GM12878 (cell line): ENCODE measurements around the gene OR6N2. TPM values are rescaled to one million over a fixed set of nuclear protein-coding genes. Genes with fewer than 3 reads are reported as not detected.

ENCODE experiments used
- ATAC-seq: fragments of 200-7000 bp; cut with Tn5 transposase; 3 replicates; pipeline ENCODE4 v1.9.1; 2020; ENCODE audit warnings: mild to moderate bottlenecking, moderate library complexity
- BruUV-seq: library from RNA; stranded (reverse); fragments of 400-500 nt; replicated peaks from 2 replicates; lab custom pipeline; 2021; lab: Mats Ljungman, UMichigan
- CTCF ChIA-PET: fragments of 300-600 bp; sonication (Branson Sonifier 250); formaldehyde crosslinking; extraction: SDS; loops from one replicate; lab custom pipeline; 2021; ENCODE audit warnings: inconsistent platforms; lab: Yijun Ruan, JAX
- POLR2A ChIA-PET: fragments of 350-600 bp; formaldehyde crosslinking; extraction: SDS; loops from one replicate; lab custom pipeline; 2021; ENCODE audit warnings: inconsistent platforms; lab: Charles Lee
- RAD21 ChIA-PET: fragments of 300-600 bp; sonication (Branson Sonifier 250); formaldehyde crosslinking; loops from one replicate; lab custom pipeline; 2023; ENCODE audit warnings: antibody characterized with exemption; ENCODE audit not compliant: unreplicated experiment; lab: Charles Lee
- SMC1A ChIA-PET: fragments of 300-600 bp; sonication (Branson Sonifier 250); formaldehyde crosslinking; loops from one replicate; lab custom pipeline; 2023; ENCODE audit not compliant: unreplicated experiment, uncharacterized antibody; lab: Charles Lee
- DNase-seq: peaks from one replicate; pipeline ENCODE4 v3.0.0-alpha.2; 2011; ENCODE audit warnings: low read depth, low spot score
- FAIRE-seq: peaks from 3 replicates; lab custom pipeline; 2011; peaks lifted over from hg19 to GRCh38; lab: Jason Lieb, UNC
- H2AFZ ChIP-seq: 2 replicates; pipeline ENCODE4 v1.6.0; 2011; ENCODE audit warnings: low read depth, low read length, control low read depth; ENCODE audit not compliant: control insufficient read depth
- H3K27ac ChIP-seq: 2 replicates; pipeline ENCODE4 v1.5.1; 2011; ENCODE audit warnings: control low read depth; ENCODE audit not compliant: control insufficient read depth, insufficient read depth
- H3K27me3 ChIP-seq, 2 experiments: replicated peaks in 1 of 2; 2 replicates each; pipeline versions ENCODE4 v1.6.0 to v1.6.1; 2011; ENCODE audit warnings: low read length in 1 of 2; ENCODE audit not compliant: control insufficient read depth in 2 of 2, insufficient read depth in 2 of 2
- H3K36me3 ChIP-seq, 2 experiments: 2 replicates each; pipeline ENCODE4 v1.5.1; 2011; ENCODE audit warnings: low read length in 1 of 2; ENCODE audit not compliant: control insufficient read depth in 2 of 2, insufficient read depth in 2 of 2
- H3K4me1 ChIP-seq: 2 replicates; pipeline ENCODE4 v1.6.1; 2011; ENCODE audit warnings: mild to moderate bottlenecking, low read length, moderate library complexity, mixed read lengths; ENCODE audit not compliant: control insufficient read depth, insufficient read depth
- H3K4me2 ChIP-seq: 2 replicates; pipeline ENCODE4 v1.6.0; 2011; ENCODE audit warnings: control low read depth; ENCODE audit not compliant: control insufficient read depth, insufficient read depth
- H3K4me3 ChIP-seq: fragments of 200-600 bp; sonication (generic); 2 replicates; pipeline ENCODE4 v1.5.1; 2016
- H3K79me2 ChIP-seq: 2 replicates; pipeline ENCODE4 v1.6.0; 2011; ENCODE audit warnings: low read length; ENCODE audit not compliant: control insufficient read depth, insufficient read depth
- H3K9ac ChIP-seq: 2 replicates; pipeline ENCODE4 v1.8.0; 2011; ENCODE audit warnings: low read length, control low read depth, mixed read lengths; ENCODE audit not compliant: control insufficient read depth, insufficient read depth
- H3K9me3 ChIP-seq: replicated peaks from 3 replicates; pipeline ENCODE4 v1.5.1; 2011; ENCODE audit warnings: mild to moderate bottlenecking, low read length; ENCODE audit not compliant: control insufficient read depth, insufficient read depth
- H4K20me1 ChIP-seq: 2 replicates; pipeline ENCODE4 v1.6.0; 2011; ENCODE audit not compliant: control insufficient read depth, insufficient read depth
- CREM ChIP-seq: IDR thresholded peaks from 2 replicates; pipeline ENCODE4 v1.6.1; 2014; ENCODE audit warnings: antibody characterized with exemption, low read depth
- FOXM1 ChIP-seq: IDR thresholded peaks from 2 replicates; pipeline ENCODE4 v1.6.1; 2012; ENCODE audit warnings: low read depth, mild to moderate bottlenecking, inconsistent platforms, low read length, moderate library complexity
- MEF2B ChIP-seq: fragments of 450-650 bp; IDR thresholded peaks from 2 replicates; pipeline ENCODE4 v1.6.1; 2018; ENCODE audit warnings: mild to moderate bottlenecking, moderate library complexity; ENCODE audit not compliant: partially characterized antibody, poor library complexity, severe bottlenecking
- NR2F1 ChIP-seq: fragments of 450-650 bp; conservative IDR thresholded peaks from 2 replicates; pipeline ENCODE4 v1.6.1; 2017; ENCODE audit warnings: mild to moderate bottlenecking
- PML ChIP-seq: IDR thresholded peaks from 2 replicates; pipeline ENCODE4 v1.6.1; 2012; ENCODE audit warnings: low read length, inconsistent platforms
- RAD51 ChIP-seq: fragments of 450-650 bp; IDR thresholded peaks from 2 replicates; pipeline ENCODE4 v1.6.1; 2016; ENCODE audit warnings: moderate library complexity, mild to moderate bottlenecking, inconsistent platforms
- SPI1 ChIP-seq: IDR thresholded peaks from 2 replicates; pipeline ENCODE4 v1.6.1; 2011; ENCODE audit warnings: low read depth, mild to moderate bottlenecking, low read length, moderate library complexity, borderline replicate concordance; ENCODE audit not compliant: insufficient read depth
- TAF1 ChIP-seq: IDR thresholded peaks from 2 replicates; pipeline ENCODE4 v1.6.1; 2011; ENCODE audit warnings: mild to moderate bottlenecking, low read depth, low read length, borderline replicate concordance
- USF2 ChIP-seq: IDR thresholded peaks from 2 replicates; pipeline ENCODE4 v1.6.1; 2011; ENCODE audit warnings: low read depth, low read length, improper control_type of control experiment, borderline replicate concordance
- WGBS: methylation state at CpG from one replicate; pipeline ENCODE4 v1.1.6; 2016; ENCODE audit warnings: low lambda C conversion rate; ENCODE audit not compliant: insufficient replicate concordance, insufficient coverage; ENCODE audit errors: missing lambda C conversion rate; 5-methylcytosine and 5-hydroxymethylcytosine counted together
- in situ Hi-C: fragments of 300-500 bp; cut with MboI; formaldehyde crosslinking; loops from 9 replicates; pipeline ENCODE4 v1.14.3; 2018; ENCODE audit warnings: mixed read lengths
- intact Hi-C: fragments of 100-400 bp; cut with micrococcal nuclease; formaldehyde crosslinking; loops from one replicate; pipeline ENCODE4 v1.14.2; 2022; ENCODE audit not compliant: unreplicated experiment
- polyA plus RNA-seq, 11 experiments: library from polyadenylated mRNA; depleted of rRNA in 4 of 11; unstranded in 6 of 11; stranded (reverse) in 5 of 11; fragments of >200 nt; fragmentation: Nextera tagmentation in 4 of 11; fragmentation: Illumina TruSeq in 1 of 11; extraction: Ambion mirVana in 4 of 11; extraction: Trizol in 1 of 11; gene quantifications; 1 replicate in 1 of 11; 2 replicates in 10 of 11; pipeline versions ENCODE4 v1.2.1 to v1.2.3, GENCODE V29; 2011 to 2016; ENCODE audit warnings: inconsistent platforms in 2 of 11, missing spikeins in 2 of 11, low read depth in 1 of 11
- total RNA-seq, 4 experiments: library from RNA; depleted of rRNA in 3 of 4; stranded (reverse); fragments of >200 nt in 3 of 4; fragmentation: Illumina TruSeq in 1 of 4; extraction: Trizol in 1 of 4; gene quantifications; 2 replicates each; pipeline versions ENCODE4 v1.2.1 to v1.2.3, GENCODE V29; 2013 to 2021

The OR6N2 gene
- total and polyA plus RNA-seq, 10 of the 15 experiments (the other 5 are each of a cell fraction or from before 2014, with no cell fraction given), result not detected

GRCh38 chr1:158810311-158810710, 29.3 kb upstream of the OR6N2 start:
- 12% methylated on average over 4 of the region's 4 CpGs for WGBS
- H3K4me2 ChIP-seq, result no peak overlapping the region
- no peaks in the 10 kb centered on the region for H3K27me3 ChIP-seq
- CTCF ChIA-PET, result no interaction called here
- H3K36me3 ChIP-seq, result no peaks in the 10 kb centered on the region
- H4K20me1 ChIP-seq, result no peaks in the 10 kb centered on the region
- no peak overlapping the region for H3K4me3 ChIP-seq
- H3K9me3 ChIP-seq, result no peaks in the 10 kb centered on the region
- no TSS peak for BruUV-seq
- no peak for TF ChIP-seq TAF1
- TF ChIP-seq PML, result no peak
- TF ChIP-seq CREM, result no peak
- no peak for TF ChIP-seq RAD51
- TF ChIP-seq FOXM1, result no peak
- TF ChIP-seq USF2, result no peak
- no peak for TF ChIP-seq SPI1
- no peak for TF ChIP-seq NR2F1
- TF ChIP-seq MEF2B, result no peak
- TF ChIP-seq, all 136 proteins: peak for 0
- Histone ChIP-seq H3K79me2 (no peaks in the 10 kb centered on the region), H3K27ac (no peak overlapping the region), H3K4me1 (no peaks in the 10 kb centered on the region), H3K9ac (no peak overlapping the region), H2AFZ (no peak overlapping the region)
- FAIRE-seq (no peak), DNase-seq (no peak), ATAC-seq (no peak)
- intact Hi-C loops, result no loop called here
- SMC1A ChIA-PET, result no interaction called here
- POLR2A ChIA-PET, result no interaction called here
- RAD21 ChIA-PET, result no interaction called here
- in situ Hi-C loops, result no loop called here
